ENCODE results near the gene ARHGAP15.

The ARHGAP15 gene

GRCh38 chr2:143124445-143124844, 4.8 kb upstream of the ARHGAP15 start:
- no peak for TF ChIP-seq CTCF (IDR thresholded peaks at IDR 0.05; ENCODE audit: control insufficient read depth, insufficient read depth, low read depth, low read length, missing control alignments)
- no peak overlapping the region for H3K4me3 ChIP-seq (ENCODE audit: control insufficient read depth, low read depth, low read length)
- DNase-seq (ENCODE audit: low read depth) = no peak

GRCh38 chr2:143125717-143126116, 3.5 kb upstream of the ARHGAP15 start:
- no peak for TF ChIP-seq CTCF (IDR thresholded peaks at IDR 0.05; ENCODE audit: control insufficient read depth, insufficient read depth, low read depth, low read length, missing control alignments)
- DNase-seq (ENCODE audit: low read depth) = no peak
- H3K4me3 ChIP-seq (ENCODE audit: control insufficient read depth, low read depth, low read length) = no peak overlapping the region

GRCh38 chr2:143132355-143132754, 3.1 kb downstream of the ARHGAP15 start:
- no peak for DNase-seq (ENCODE audit: low read depth)
- no peak overlapping the region for H3K4me3 ChIP-seq (ENCODE audit: control insufficient read depth, low read depth, low read length)
- no peak for TF ChIP-seq CTCF (IDR thresholded peaks at IDR 0.05; ENCODE audit: control insufficient read depth, insufficient read depth, low read depth, low read length, missing control alignments)

GRCh38 chr2:143133783-143134182, 4.6 kb downstream of the ARHGAP15 start:
- H3K4me3 ChIP-seq (ENCODE audit: control insufficient read depth, low read depth, low read length) = no peak overlapping the region
- DNase-seq (ENCODE audit: low read depth) = no peak
- TF ChIP-seq CTCF (IDR thresholded peaks at IDR 0.05; ENCODE audit: control insufficient read depth, insufficient read depth, low read depth, low read length, missing control alignments) = no peak

- no peak overlapping the region for H3K4me3 ChIP-seq (ENCODE audit: control insufficient read depth, low read depth, low read length)
- TF ChIP-seq CTCF (IDR thresholded peaks at IDR 0.05; ENCODE audit: control insufficient read depth, insufficient read depth, low read depth, low read length, missing control alignments) = no peak
- DNase-seq (ENCODE audit: low read depth) = no peak
These were observed 9.1 kb downstream of the ARHGAP15 start for GRCh38 chr2:143138292-143138691.

- no peak for DNase-seq (ENCODE audit: low read depth)
- no peak overlapping the region for H3K4me3 ChIP-seq (ENCODE audit: control insufficient read depth, low read depth, low read length)
- TF ChIP-seq CTCF (IDR thresholded peaks at IDR 0.05; ENCODE audit: control insufficient read depth, insufficient read depth, low read depth, low read length, missing control alignments) = no peak
These were observed 10.7 kb downstream of the ARHGAP15 start for GRCh38 chr2:143139835-143140393.

Measured in AG09309 (cell line).